Nephron progenitor cell (in vitro differentiated cells): ENCODE results near the gene BTAF1.

Source experiments
- DNase-seq: peaks from one replicate; pipeline ENCODE4 v3.0.0; 2021
- H3K27ac Mint-ChIP-seq: 2 replicates; pipeline ENCODE4 v1.8.0; 2021; ENCODE audit warnings: mild to moderate bottlenecking, moderate library complexity, mixed read lengths
- H3K27me3 Mint-ChIP-seq: 2 replicates; pipeline ENCODE4 v1.8.0; 2021; ENCODE audit warnings: mild to moderate bottlenecking, low read depth, mixed read lengths; ENCODE audit not compliant: poor library complexity
- H3K36me3 Mint-ChIP-seq: 2 replicates; pipeline ENCODE4 v1.8.0; 2021; ENCODE audit warnings: low read depth, mixed read lengths
- H3K4me1 Mint-ChIP-seq: 2 replicates; pipeline ENCODE4 v1.8.0; 2021; ENCODE audit warnings: mixed read lengths
- H3K4me3 Mint-ChIP-seq: 2 replicates; pipeline ENCODE4 v1.8.0; 2021; ENCODE audit warnings: mild to moderate bottlenecking, moderate library complexity, mixed read lengths
- H3K9me3 Mint-ChIP-seq: 2 replicates; pipeline ENCODE4 v1.8.0; 2021; ENCODE audit warnings: mild to moderate bottlenecking, moderate library complexity, mixed read lengths
- CTCF ChIP-seq: fragments of 200-600 bp; sonication (generic); IDR thresholded peaks from 2 replicates; pipeline ENCODE4 v1.5.0; 2021; ENCODE audit warnings: antibody characterized with exemption

The BTAF1 gene

GRCh38 chr10:91883549-91884444 is 39.8 kb upstream of the BTAF1 start:
- Mint-ChIP-seq H3K4me3 (peak overlapping the region; percentile 57), H3K27me3 (no peaks in the 10 kb centered on the region), H3K9me3 (peaks cover 5% of the 10 kb centered on the region), H3K4me1 (peaks cover 70% of the 10 kb centered on the region), H3K27ac (peak overlapping the region; percentile 68), H3K36me3 (no peaks in the 10 kb centered on the region)
- no peak for TF ChIP-seq CTCF
- DNase-seq = peak; percentile 21

- TF ChIP-seq CTCF = no peak
- Mint-ChIP-seq H3K27ac (peak overlapping the region; percentile 68), H3K9me3 (peaks cover 8% of the 10 kb centered on the region)
Observed at GRCh38 chr10:91884536-91884935, 39.0 kb upstream of the BTAF1 start.

GRCh38 chr10:91885362-91886079 is 38.0 kb upstream of the BTAF1 start:
- TF ChIP-seq CTCF = no peak
- no peak for DNase-seq
- Mint-ChIP-seq H3K4me1 (peaks cover 67% of the 10 kb centered on the region), H3K27me3 (no peaks in the 10 kb centered on the region), H3K27ac (peak overlapping the region; percentile 49), H3K9me3 (peaks cover 8% of the 10 kb centered on the region), H3K4me3 (no peak overlapping the region), H3K36me3 (no peaks in the 10 kb centered on the region)

More at GRCh38 chr10:91884536-91884935, 39.0 kb upstream of the BTAF1 start:
- no peak for DNase-seq
- peaks cover 69% of the 10 kb centered on the region for H3K4me1 Mint-ChIP-seq
- H3K27me3 Mint-ChIP-seq = no peaks in the 10 kb centered on the region
- no peak overlapping the region for H3K4me3 Mint-ChIP-seq
- H3K36me3 Mint-ChIP-seq = no peaks in the 10 kb centered on the region

GRCh38 chr10:91886954-91887271 is 36.7 kb upstream of the BTAF1 start:
- TF ChIP-seq CTCF = no peak

GRCh38 chr10:91887272-91888076 is 36.1 kb upstream of the BTAF1 start:
- Mint-ChIP-seq H3K4me3 (peak overlapping the region; percentile 77), H3K27ac (peak overlapping the region; percentile 99), H3K36me3 (no peaks in the 10 kb centered on the region), H3K9me3 (peaks cover 4% of the 10 kb centered on the region), H3K4me1 (peaks cover 81% of the 10 kb centered on the region), H3K27me3 (no peaks in the 10 kb centered on the region)
- TF ChIP-seq CTCF = no peak
- peak; percentile 87 for DNase-seq

More at GRCh38 chr10:91886954-91887271, 36.7 kb upstream of the BTAF1 start:
- peaks cover 80% of the 10 kb centered on the region for H3K4me1 Mint-ChIP-seq
- no peaks in the 10 kb centered on the region for H3K36me3 Mint-ChIP-seq
- H3K27ac Mint-ChIP-seq = peak overlapping the region; percentile 99
- peak overlapping the region; percentile 76 for H3K4me3 Mint-ChIP-seq
- H3K9me3 Mint-ChIP-seq = peaks cover 4% of the 10 kb centered on the region
- DNase-seq = no peak
- H3K27me3 Mint-ChIP-seq = no peaks in the 10 kb centered on the region
